ENCODE measurements around the gene SMG6.
"Not testable (repeated sequence)": the region's sequence is repeated elsewhere in the genome, so short reads cannot be mapped to it uniquely, and the experiment has no call there.

The SMG6 gene

DNA sequence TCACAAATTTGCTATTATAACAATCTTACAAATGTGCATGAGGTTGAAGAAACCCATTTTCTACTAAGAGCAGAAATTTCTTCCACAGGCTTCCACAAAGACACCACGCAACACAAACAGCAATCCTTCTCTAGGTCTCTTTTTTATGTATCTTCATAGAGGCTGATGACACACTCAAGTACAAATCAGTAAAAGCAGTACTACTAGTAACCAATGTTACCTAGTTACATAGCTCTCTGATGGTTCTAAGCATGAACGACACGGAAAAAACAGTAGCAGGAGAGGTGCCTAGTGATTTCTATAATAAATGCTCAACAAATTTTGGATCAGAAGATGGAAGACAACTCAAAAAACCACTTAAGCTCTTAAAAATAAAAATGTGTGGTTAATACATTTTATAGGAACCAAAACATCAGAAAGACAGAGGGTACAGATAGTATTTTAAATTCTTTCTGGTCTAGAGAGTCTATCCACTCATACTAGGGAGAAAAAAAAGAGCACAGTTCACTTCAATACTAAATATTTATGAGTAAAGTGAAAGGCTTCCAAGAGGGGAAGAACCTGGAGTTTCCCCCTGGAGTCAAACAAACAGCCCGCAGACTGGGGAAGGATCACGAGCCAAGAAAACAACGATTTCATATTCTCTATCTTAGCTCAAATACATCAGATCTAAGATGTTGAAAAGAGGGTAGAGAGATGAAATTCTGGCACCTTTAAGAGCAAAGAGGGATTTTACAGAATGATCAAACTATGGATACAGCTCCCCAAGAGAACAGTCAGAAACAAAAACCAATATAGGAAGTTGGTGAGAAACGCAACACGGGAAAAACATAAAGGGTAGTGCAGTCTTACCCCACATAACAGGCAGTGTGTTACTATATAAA lies 40.2 kb downstream of the SMG6 start:
- no peak for DNase-seq
- H3K27me3 ChIP-seq (ENCODE audit: insufficient read depth, low read depth, severe bottlenecking): no peaks in the 10 kb centered on the region
- H3K9me3 ChIP-seq (ENCODE audit: severe bottlenecking): no peaks in the 10 kb centered on the region
- no peak overlapping the region for H3K4me3 ChIP-seq (ENCODE audit: low read depth, low read length)
- peaks cover 33% of the 10 kb centered on the region for H3K36me3 ChIP-seq
- no peak overlapping the region for H3K27ac ChIP-seq
- TF ChIP-seq, protein P1, sequence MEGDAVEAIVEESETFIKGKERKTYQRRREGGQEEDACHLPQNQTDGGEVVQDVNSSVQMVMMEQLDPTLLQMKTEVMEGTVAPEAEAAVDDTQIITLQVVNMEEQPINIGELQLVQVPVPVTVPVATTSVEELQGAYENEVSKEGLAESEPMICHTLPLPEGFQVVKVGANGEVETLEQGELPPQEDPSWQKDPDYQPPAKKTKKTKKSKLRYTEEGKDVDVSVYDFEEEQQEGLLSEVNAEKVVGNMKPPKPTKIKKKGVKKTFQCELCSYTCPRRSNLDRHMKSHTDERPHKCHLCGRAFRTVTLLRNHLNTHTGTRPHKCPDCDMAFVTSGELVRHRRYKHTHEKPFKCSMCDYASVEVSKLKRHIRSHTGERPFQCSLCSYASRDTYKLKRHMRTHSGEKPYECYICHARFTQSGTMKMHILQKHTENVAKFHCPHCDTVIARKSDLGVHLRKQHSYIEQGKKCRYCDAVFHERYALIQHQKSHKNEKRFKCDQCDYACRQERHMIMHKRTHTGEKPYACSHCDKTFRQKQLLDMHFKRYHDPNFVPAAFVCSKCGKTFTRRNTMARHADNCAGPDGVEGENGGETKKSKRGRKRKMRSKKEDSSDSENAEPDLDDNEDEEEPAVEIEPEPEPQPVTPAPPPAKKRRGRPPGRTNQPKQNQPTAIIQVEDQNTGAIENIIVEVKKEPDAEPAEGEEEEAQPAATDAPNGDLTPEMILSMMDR (IDR thresholded peaks at IDR 0.05; ENCODE audit: low read depth, low read length): no peak

DNA sequence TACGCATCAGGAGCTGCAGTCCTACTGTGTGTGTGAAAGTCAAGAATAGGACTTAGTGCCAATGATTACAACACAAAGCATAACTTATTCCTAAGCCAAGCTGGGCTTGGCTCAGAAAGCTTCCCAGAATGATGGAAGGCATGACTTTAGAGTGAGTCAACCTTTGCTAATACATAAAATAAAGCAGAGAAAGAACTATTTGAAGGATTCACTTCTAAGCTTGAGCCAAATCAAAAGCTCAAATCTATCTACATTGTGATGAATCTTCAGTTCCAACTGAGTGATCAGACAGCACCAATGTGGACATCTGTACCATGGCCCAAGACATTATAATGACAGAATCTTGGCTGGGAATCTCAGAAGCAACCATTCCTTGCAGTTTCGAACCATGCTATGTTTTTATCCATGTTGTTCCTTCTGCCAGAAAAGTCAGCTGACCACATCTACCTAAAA lies 41.4 kb downstream of the SMG6 start:
- no peak for DNase-seq

DNA sequence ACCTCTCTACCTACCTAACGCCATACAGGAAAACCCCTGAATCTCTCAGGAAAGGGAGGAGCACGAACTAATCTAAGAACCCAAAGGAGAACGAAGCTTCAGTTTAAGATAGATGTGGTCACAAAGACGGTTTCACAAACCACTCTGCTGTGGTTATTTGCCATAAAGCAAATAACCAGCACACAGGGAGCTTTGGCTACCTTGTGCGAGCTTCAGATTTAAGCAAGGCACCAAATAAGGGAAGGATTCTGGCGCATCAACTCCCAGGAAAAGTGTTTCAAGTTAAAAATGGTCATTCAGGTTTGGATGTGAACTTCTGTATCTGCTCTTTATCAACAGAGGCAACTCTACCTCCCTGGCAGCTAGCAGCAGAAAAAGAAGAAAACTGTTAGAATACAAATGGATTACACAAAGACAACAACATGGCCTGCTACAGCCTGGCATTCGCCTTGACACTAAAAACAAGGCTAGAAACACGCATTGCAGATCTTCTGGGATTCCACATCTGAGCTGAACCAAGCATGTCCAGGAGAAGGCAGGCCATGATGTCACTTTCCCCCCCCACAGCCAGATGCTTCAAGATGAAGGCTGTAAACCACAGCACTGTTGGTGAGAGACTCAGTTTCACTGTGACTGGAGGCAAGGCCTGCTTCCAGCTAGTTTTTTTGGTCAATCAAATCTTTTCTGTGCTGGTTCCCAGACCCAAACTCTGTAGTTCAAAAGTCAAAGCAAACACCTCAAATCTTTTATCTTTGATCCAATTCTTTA lies 43.6 kb downstream of the SMG6 start:
- no peak for DNase-seq
- TF ChIP-seq, protein P1 (IDR thresholded peaks at IDR 0.05; ENCODE audit: low read depth, low read length): no peak
- Histone ChIP-seq H3K27me3 (ENCODE audit: insufficient read depth, low read depth, severe bottlenecking) (no peaks in the 10 kb centered on the region), H3K27ac (no peak overlapping the region), H3K9me3 (ENCODE audit: severe bottlenecking) (no peaks in the 10 kb centered on the region), H3K36me3 (peaks cover 22% of the 10 kb centered on the region), H3K4me3 (ENCODE audit: low read depth, low read length) (no peak overlapping the region)

More for the DNA sequence above, 41.4 kb downstream of the SMG6 start:
- TF ChIP-seq, protein P1 (IDR thresholded peaks at IDR 0.05; ENCODE audit: low read depth, low read length): no peak
- H3K27ac ChIP-seq: no peak overlapping the region
- H3K9me3 ChIP-seq (ENCODE audit: severe bottlenecking): no peaks in the 10 kb centered on the region
- H3K4me3 ChIP-seq (ENCODE audit: low read depth, low read length): no peak overlapping the region
- peaks cover 27% of the 10 kb centered on the region for H3K36me3 ChIP-seq
- H3K27me3 ChIP-seq (ENCODE audit: insufficient read depth, low read depth, severe bottlenecking): no peaks in the 10 kb centered on the region

DNA sequence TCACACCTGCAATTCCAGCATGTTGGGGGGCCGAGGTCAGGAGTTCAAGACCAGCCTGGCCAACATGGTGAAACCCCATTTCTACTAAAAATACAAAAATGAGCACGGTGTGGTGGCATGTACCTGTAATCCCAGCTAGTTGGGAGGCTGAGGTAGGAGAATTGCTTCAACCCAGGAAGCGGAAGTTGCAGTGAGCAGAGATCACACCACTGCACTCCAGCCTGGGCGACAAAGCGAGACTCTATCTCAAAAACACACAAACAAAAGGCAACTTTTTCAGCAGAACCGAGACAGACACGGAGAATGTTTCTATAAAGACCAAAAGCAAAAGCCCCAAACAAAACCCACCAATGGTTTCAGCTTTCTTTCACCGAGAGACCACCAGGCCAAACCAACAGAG lies 44.8 kb downstream of the SMG6 start:
- H3K36me3 ChIP-seq: peaks cover 23% of the 10 kb centered on the region
- DNase-seq; H3K4me3 ChIP-seq (ENCODE audit: low read depth, low read length); H3K27ac ChIP-seq; H3K27me3 ChIP-seq (ENCODE audit: insufficient read depth, low read depth, severe bottlenecking); H3K9me3 ChIP-seq (ENCODE audit: severe bottlenecking): not testable (repeated sequence)

DNA sequence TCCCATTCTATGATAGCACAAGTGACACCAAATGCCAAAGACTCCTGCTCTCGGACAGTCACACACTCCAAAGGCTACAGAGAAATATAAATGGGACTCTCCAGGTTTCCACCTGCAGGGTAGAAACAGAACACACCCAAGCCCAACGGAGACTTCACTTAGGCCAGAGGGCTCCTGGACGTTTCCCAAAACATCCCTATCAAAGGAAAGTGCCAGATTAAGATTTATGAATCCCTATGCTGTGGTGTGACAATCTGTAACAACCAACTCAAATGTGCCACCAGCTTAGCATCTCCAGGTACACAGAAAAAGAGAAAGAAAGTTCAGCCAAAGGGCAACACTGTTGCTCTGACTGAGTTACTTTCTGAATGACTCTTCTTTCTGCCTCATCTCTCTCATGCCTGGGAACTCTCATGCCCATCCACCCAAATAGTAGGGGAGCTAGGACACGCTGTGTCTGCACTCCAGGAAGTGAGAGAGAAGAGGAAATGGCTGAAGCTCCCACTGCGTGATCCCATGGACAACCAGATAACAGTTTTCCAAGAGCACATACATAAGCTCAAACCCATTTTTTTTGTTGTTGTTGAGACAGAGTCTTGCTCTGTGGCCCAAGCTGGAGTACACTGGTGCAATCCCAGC lies 49.7 kb downstream of the SMG6 start:
- no peaks in the 10 kb centered on the region for H3K9me3 ChIP-seq (ENCODE audit: severe bottlenecking)
- no peak overlapping the region for H3K27ac ChIP-seq
- DNase-seq: no peak
- TF ChIP-seq, protein P1 (IDR thresholded peaks at IDR 0.05; ENCODE audit: low read depth, low read length): no peak
- peaks cover 23% of the 10 kb centered on the region for H3K36me3 ChIP-seq
- H3K27me3 ChIP-seq (ENCODE audit: insufficient read depth, low read depth, severe bottlenecking): no peaks in the 10 kb centered on the region
- no peak overlapping the region for H3K4me3 ChIP-seq (ENCODE audit: low read depth, low read length)

DNA sequence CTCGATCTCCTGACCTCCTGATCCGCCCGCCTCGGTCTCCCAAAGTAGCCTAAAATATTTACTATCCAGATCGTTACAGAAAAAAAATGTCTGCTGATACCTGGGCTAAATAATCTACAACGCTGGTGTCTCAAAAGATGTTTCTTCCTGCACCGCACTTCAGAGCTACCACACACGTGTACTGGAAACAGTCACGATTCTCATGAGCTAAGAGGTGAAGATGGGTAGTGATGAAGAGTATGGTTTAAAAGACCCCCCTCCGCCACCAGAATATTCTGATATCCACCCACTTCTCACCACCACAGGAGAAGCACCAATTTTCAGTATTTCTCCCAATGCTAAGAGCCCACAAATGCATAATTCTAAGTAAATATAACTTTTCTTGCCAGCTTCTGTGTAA lies 50.2 kb downstream of the SMG6 start:
- no peaks in the 10 kb centered on the region for H3K9me3 ChIP-seq (ENCODE audit: severe bottlenecking)

More for the DNA sequence above, 50.2 kb downstream of the SMG6 start:
- no peak overlapping the region for H3K4me3 ChIP-seq (ENCODE audit: low read depth, low read length)
- H3K27ac ChIP-seq: no peak overlapping the region
- DNase-seq: no peak
- peaks cover 23% of the 10 kb centered on the region for H3K36me3 ChIP-seq
- TF ChIP-seq, protein P1 (IDR thresholded peaks at IDR 0.05; ENCODE audit: low read depth, low read length): no peak
- H3K27me3 ChIP-seq (ENCODE audit: insufficient read depth, low read depth, severe bottlenecking): no peaks in the 10 kb centered on the region
